ENCODE data around the gene CNTN5. TPM values are rescaled to one million over a fixed set of nuclear protein-coding genes. Genes with fewer than 3 reads are reported as not detected.

Gene CNTN5
- total RNA-seq, 1 experiment from 2014 or later: not detected

- peak; percentile 4 for DNase-seq (ENCODE audit: low read depth)
Measured at GRCh38 chr11:99505316-99505715, 484.6 kb downstream of the CNTN5 start.

GRCh38 chr11:99505831-99506230 lies 485.1 kb downstream of the CNTN5 start:
- DNase-seq (ENCODE audit: low read depth): no peak

GRCh38 chr11:99509863-99510262 lies 489.1 kb downstream of the CNTN5 start:
- DNase-seq (ENCODE audit: low read depth): no peak

GRCh38 chr11:99513368-99513767 lies 492.6 kb downstream of the CNTN5 start:
- DNase-seq (ENCODE audit: low read depth): no peak

DNA sequence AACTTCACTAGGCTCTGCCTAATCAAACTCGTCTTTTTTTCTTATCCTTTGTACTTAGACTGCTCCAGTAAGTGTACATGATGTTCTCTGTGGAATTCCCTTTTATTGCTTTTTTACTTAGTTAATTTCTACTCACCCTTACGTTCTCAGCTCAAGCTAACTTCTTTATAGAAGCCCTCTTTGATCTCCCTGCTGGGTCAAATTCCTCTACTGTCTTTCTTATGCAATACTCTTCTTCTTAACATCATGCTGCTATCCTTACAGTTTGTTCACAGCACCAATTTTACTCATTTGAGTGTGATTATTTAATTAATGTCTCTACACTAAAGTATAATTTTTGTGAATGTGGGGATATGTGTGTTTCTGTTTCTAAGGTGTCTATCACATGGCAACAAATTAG lies 498.3 kb downstream of the CNTN5 start:
- DNase-seq (ENCODE audit: low read depth): no peak

- DNase-seq (ENCODE audit: low read depth): no peak
Measured at GRCh38 chr11:99522467-99523173, 501.9 kb downstream of the CNTN5 start.

DNA sequence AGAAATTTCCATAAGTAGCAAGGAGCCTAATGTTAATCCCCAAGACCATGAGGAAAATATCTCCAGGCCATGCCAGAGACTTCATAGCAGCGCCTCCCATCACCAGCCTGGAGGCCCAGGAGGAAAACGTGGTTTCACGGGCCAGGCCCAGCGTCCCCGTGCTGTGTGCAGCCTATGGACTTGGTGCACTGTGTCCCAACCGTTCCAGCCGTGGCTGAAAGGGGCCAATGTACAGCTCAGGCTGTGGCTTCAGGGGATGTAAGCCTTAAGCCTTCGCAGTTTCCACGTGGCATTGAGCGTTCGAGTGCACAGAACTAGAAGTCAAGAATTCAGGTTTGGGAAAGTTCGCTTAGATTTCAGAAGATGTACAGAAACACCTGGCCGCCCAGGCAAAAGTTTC lies 510.7 kb downstream of the CNTN5 start:
- DNase-seq (ENCODE audit: low read depth): no peak

- DNase-seq (ENCODE audit: low read depth): peak; percentile 29
Measured at GRCh38 chr11:99534812-99535211, 514.1 kb downstream of the CNTN5 start.

DNA sequence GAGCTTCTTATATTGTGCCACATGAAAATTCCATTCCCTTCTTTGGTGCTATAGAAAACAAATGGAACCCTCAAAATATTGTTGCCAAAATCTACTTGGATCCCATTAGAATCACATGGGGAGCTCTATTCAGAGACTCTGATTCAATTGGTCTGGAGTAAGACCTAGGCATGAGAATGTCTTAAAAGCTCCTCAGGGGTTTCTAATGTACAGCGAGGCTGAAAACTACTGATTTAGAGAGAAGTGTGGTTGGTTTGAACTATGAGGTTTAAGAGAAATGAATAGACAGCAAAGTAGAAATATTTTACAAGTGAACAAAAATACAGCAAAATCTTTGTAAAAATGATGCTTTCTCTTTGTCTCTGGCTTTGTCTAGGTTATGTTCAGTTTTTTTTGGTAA lies 514.7 kb downstream of the CNTN5 start:
- DNase-seq (ENCODE audit: low read depth): no peak

DNA sequence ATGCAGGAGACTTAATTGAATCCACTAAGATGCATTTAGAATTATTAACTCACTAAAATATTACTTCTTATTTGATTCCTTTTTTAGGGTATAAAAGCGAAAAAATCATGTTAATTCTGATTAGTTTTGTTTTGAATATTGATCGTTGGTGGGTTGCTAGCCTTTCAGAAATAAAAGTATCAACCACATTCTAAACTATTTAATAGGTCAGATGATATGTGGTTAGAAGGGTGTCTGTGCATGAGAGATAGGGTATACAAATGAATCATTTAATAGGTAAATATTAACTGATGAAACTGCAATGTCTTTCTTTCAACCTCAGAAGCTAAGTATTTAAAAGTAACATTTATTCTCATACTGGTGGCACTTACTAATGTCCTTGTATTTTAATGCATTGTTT lies 515.1 kb downstream of the CNTN5 start:
- DNase-seq (ENCODE audit: low read depth): no peak

DNA sequence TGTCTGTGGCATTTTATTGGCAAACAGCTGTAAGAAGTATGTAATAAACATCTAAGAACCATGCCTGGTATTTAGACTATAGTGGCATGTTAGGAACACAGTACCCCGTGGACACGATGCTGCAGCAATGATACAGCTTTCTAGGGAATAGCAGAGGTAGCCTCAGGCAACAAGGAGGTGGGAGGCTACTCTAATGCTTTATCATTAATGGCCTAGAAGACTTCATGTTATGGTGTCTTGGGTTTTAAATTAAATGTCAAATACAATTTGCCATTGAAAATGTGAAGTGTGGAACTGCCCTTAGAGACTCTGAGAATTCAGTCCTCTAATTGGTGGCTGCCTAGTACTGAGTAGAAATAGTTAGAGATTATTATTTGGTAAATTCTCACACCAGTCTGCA lies 516.9 kb downstream of the CNTN5 start:
- DNase-seq (ENCODE audit: low read depth): no peak

- no peak for DNase-seq (ENCODE audit: low read depth)
Measured at GRCh38 chr11:99545616-99546015, 524.9 kb downstream of the CNTN5 start.

DNA sequence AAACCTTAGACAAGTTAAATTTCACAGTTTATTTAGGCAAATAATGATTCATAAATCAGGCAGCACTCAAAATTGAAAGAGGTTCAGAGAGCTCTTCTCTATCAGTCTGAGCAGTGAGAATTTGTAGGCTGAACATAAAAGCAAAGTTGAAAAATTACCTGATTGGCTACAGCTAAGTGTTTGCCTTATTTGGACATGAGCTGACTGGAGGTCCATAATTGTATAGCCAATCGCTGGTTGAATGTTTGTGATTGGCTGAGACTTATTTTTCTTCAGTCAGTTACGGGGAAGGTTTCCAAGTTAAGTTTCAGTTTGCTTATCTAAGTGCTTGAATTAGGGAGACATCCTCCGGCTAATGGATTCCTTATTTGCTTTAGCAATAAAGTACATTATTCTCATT lies 527.5 kb downstream of the CNTN5 start:
- DNase-seq (ENCODE audit: low read depth): peak; percentile 32

GRCh38 chr11:99554232-99554903 lies 533.6 kb downstream of the CNTN5 start:
- DNase-seq (ENCODE audit: low read depth): no peak

GRCh38 chr11:99555486-99555885 lies 534.7 kb downstream of the CNTN5 start:
- no peak for DNase-seq (ENCODE audit: low read depth)

DNA sequence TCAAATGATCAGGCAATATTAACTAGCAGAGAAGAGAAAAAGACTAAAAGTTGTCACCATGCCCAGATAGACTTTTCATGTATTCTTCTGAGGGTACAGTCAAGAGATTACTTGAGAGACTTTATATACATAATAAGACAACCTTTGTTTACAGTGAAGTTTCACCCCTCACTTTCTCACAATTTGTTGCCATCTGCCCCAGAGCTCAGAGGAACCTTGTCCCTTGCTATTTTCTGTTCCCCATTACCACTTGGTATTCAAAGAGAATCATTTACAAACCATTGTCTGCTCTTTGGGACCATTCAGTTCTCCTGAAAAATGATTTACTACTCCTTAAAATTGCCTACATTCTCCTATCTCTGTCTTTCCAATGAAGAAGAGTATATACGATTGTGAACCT lies 544.6 kb downstream of the CNTN5 start:
- no peak for DNase-seq (ENCODE audit: low read depth)

- DNase-seq (ENCODE audit: low read depth): no peak
Measured at GRCh38 chr11:99567334-99567956, 546.7 kb downstream of the CNTN5 start.

- DNase-seq (ENCODE audit: low read depth): no peak
Measured at GRCh38 chr11:99568808-99569207, 548.1 kb downstream of the CNTN5 start.

DNA sequence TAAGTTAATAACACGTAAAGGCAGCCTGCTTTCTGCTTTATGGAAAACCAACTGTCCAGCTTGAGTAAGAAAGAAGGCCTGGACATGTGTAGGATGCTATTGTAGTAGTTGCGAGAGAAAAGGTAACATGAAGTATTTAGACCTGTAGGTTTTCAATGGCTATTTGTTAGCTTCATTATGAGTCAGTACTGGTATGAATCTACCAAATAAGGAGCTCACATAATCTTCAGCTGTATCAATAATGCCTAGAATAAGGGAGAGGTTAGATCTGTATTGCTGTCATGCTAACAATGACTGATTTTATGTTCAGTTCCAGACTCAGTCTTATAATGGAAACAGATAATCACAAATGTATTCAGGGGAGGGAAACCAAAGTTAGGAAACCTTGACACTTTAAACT lies 550.3 kb downstream of the CNTN5 start:
- DNase-seq (ENCODE audit: low read depth): no peak

DNA sequence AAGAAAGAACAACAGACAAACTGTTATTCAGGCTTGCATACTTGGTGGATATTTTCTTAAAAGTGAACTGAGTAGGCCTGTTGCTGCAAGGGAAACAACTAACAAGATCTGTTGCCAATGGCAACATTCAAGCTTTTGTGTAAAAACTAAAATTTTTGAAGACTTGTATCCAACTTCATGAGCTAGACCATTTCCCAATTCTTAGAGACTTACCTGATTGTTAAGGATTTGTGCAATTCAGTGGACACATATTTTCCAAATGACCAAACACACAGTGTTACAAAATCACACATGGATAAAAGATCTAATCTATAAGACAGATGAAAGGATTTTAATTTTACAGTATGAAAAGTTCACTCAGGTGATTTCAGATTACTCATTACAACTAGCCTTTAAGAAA lies 564.1 kb downstream of the CNTN5 start:
- no peak for DNase-seq (ENCODE audit: low read depth)

GRCh38 chr11:99585606-99586005 lies 564.9 kb downstream of the CNTN5 start:
- DNase-seq (ENCODE audit: low read depth): no peak

GRCh38 chr11:99589771-99590170 lies 569.0 kb downstream of the CNTN5 start:
- no peak for DNase-seq (ENCODE audit: low read depth)

GRCh38 chr11:99592266-99592665 lies 571.5 kb downstream of the CNTN5 start:
- no peak for DNase-seq (ENCODE audit: low read depth)

Measured in HT1080 (cell line).